Measurements from ENCODE around the gene TRIML1.

GRCh38 chr4:188177997-188178675 lies 38.9 kb downstream of the TRIML1 start:
- no peak for TF ChIP-seq CTCF (IDR thresholded peaks at IDR 0.05)
- TF ChIP-seq POLR2A (IDR thresholded peaks at IDR 0.05): no peak
- no peak for TF ChIP-seq POLR2AphosphoS5 (IDR thresholded peaks at IDR 0.05)
